ENCODE measurements around the gene HSPD1.

GRCh38 chr2:197455428-197455827 is 44.2 kb downstream of the HSPD1 start:
- TF ChIP-seq CTCF (IDR thresholded peaks at IDR 0.05; ENCODE audit: insufficient read depth, low read depth, low read length): no peak
- TF ChIP-seq EZH2 (IDR thresholded peaks at IDR 0.05; ENCODE audit: insufficient read depth, low read length): no peak

Measured in astrocyte (in vitro differentiated cells and primary cell).